GM12878 (cell line): ENCODE measurements around the gene LAMB1. TPM values are rescaled to one million over a fixed set of nuclear protein-coding genes. Genes with fewer than 3 reads are reported as not detected.

Source experiments
- ATAC-seq: fragments of 200-7000 bp; cut with Tn5 transposase; 3 replicates; pipeline ENCODE4 v1.9.1; 2020; ENCODE audit warnings: mild to moderate bottlenecking, moderate library complexity
- BruUV-seq: library from RNA; stranded (reverse); fragments of 400-500 nt; replicated peaks from 2 replicates; lab custom pipeline; 2021; lab: Mats Ljungman, UMichigan
- CTCF ChIA-PET: fragments of 300-600 bp; sonication (Branson Sonifier 250); formaldehyde crosslinking; extraction: SDS; loops from one replicate; lab custom pipeline; 2021; ENCODE audit warnings: inconsistent platforms; lab: Yijun Ruan, JAX
- POLR2A ChIA-PET: fragments of 350-600 bp; formaldehyde crosslinking; extraction: SDS; loops from one replicate; lab custom pipeline; 2021; ENCODE audit warnings: inconsistent platforms; lab: Charles Lee
- RAD21 ChIA-PET: fragments of 300-600 bp; sonication (Branson Sonifier 250); formaldehyde crosslinking; loops from one replicate; lab custom pipeline; 2023; ENCODE audit warnings: antibody characterized with exemption; ENCODE audit not compliant: unreplicated experiment; lab: Charles Lee
- SMC1A ChIA-PET: fragments of 300-600 bp; sonication (Branson Sonifier 250); formaldehyde crosslinking; loops from one replicate; lab custom pipeline; 2023; ENCODE audit not compliant: unreplicated experiment, uncharacterized antibody; lab: Charles Lee
- DNase-seq: peaks from one replicate; pipeline ENCODE4 v3.0.0-alpha.2; 2011; ENCODE audit warnings: low read depth, low spot score
- FAIRE-seq: peaks from 3 replicates; lab custom pipeline; 2011; peaks lifted over from hg19 to GRCh38; lab: Jason Lieb, UNC
- H2AFZ ChIP-seq: 2 replicates; pipeline ENCODE4 v1.6.0; 2011; ENCODE audit warnings: low read depth, low read length, control low read depth; ENCODE audit not compliant: control insufficient read depth
- H3K27ac ChIP-seq: 2 replicates; pipeline ENCODE4 v1.5.1; 2011; ENCODE audit warnings: control low read depth; ENCODE audit not compliant: control insufficient read depth, insufficient read depth
- H3K27me3 ChIP-seq, 2 experiments: replicated peaks in 1 of 2; 2 replicates each; pipeline versions ENCODE4 v1.6.0 to v1.6.1; 2011; ENCODE audit warnings: low read length in 1 of 2; ENCODE audit not compliant: control insufficient read depth in 2 of 2, insufficient read depth in 2 of 2
- H3K36me3 ChIP-seq, 2 experiments: 2 replicates each; pipeline ENCODE4 v1.5.1; 2011; ENCODE audit warnings: low read length in 1 of 2; ENCODE audit not compliant: control insufficient read depth in 2 of 2, insufficient read depth in 2 of 2
- H3K4me1 ChIP-seq: 2 replicates; pipeline ENCODE4 v1.6.1; 2011; ENCODE audit warnings: mild to moderate bottlenecking, low read length, moderate library complexity, mixed read lengths; ENCODE audit not compliant: control insufficient read depth, insufficient read depth
- H3K4me2 ChIP-seq: 2 replicates; pipeline ENCODE4 v1.6.0; 2011; ENCODE audit warnings: control low read depth; ENCODE audit not compliant: control insufficient read depth, insufficient read depth
- H3K4me3 ChIP-seq: fragments of 200-600 bp; sonication (generic); 2 replicates; pipeline ENCODE4 v1.5.1; 2016
- H3K79me2 ChIP-seq: 2 replicates; pipeline ENCODE4 v1.6.0; 2011; ENCODE audit warnings: low read length; ENCODE audit not compliant: control insufficient read depth, insufficient read depth
- H3K9ac ChIP-seq: 2 replicates; pipeline ENCODE4 v1.8.0; 2011; ENCODE audit warnings: low read length, control low read depth, mixed read lengths; ENCODE audit not compliant: control insufficient read depth, insufficient read depth
- H3K9me3 ChIP-seq: replicated peaks from 3 replicates; pipeline ENCODE4 v1.5.1; 2011; ENCODE audit warnings: mild to moderate bottlenecking, low read length; ENCODE audit not compliant: control insufficient read depth, insufficient read depth
- H4K20me1 ChIP-seq: 2 replicates; pipeline ENCODE4 v1.6.0; 2011; ENCODE audit not compliant: control insufficient read depth, insufficient read depth
- ATF7 ChIP-seq: fragments of 450-650 bp; IDR thresholded peaks from 2 replicates; pipeline ENCODE4 v1.6.1; 2016; ENCODE audit warnings: low read depth, mild to moderate bottlenecking
- BHLHE40 ChIP-seq, 2 experiments: fragments of 450-650 bp in 1 of 2; IDR thresholded peaks; 2 replicates each; pipeline ENCODE4 v1.6.1; 2011 to 2017; ENCODE audit warnings: low read depth in 2 of 2, borderline replicate concordance in 1 of 2, improper control_type of control experiment in 1 of 2, low read length in 1 of 2, mild to moderate bottlenecking in 1 of 2
- EZH2 ChIP-seq: IDR thresholded peaks from 2 replicates; pipeline ENCODE4 v1.6.1; 2012; ENCODE audit warnings: low read depth, mild to moderate bottlenecking, control low read depth, inconsistent platforms, low read length, borderline replicate concordance; ENCODE audit not compliant: control insufficient read depth
- KLF5 ChIP-seq: fragments of 450-650 bp; IDR thresholded peaks from 2 replicates; pipeline ENCODE4 v1.6.1; 2014; ENCODE audit warnings: mild to moderate bottlenecking; ENCODE audit not compliant: partially characterized antibody
- LARP7 ChIP-seq: fragments of 450-650 bp; IDR thresholded peaks from 2 replicates; pipeline ENCODE4 v1.6.1; 2017; ENCODE audit warnings: mild to moderate bottlenecking
- MAX ChIP-seq: IDR thresholded peaks from 2 replicates; pipeline ENCODE4 v1.6.1; 2012; ENCODE audit warnings: low read depth, low read length, improper control_type of control experiment
- PML ChIP-seq: IDR thresholded peaks from 2 replicates; pipeline ENCODE4 v1.6.1; 2012; ENCODE audit warnings: low read length, inconsistent platforms
- POLR2AphosphoS2 ChIP-seq: IDR thresholded peaks from 2 replicates; pipeline ENCODE4 v1.6.1; 2011; ENCODE audit warnings: low read depth, mild to moderate bottlenecking, low read length, improper control_type of control experiment, moderate library complexity
- POU2F2 ChIP-seq: IDR thresholded peaks from 3 replicates; pipeline ENCODE4 v1.6.1; 2011; ENCODE audit warnings: low read depth, mild to moderate bottlenecking, low read length, borderline replicate concordance
- RELB ChIP-seq: fragments of 450-650 bp; IDR thresholded peaks from 2 replicates; pipeline ENCODE4 v1.6.1; 2017; ENCODE audit warnings: low read depth, mild to moderate bottlenecking, moderate library complexity
- SMAD1 ChIP-seq: fragments of 450-650 bp; IDR thresholded peaks from 2 replicates; pipeline ENCODE4 v1.6.1; 2018; ENCODE audit warnings: mild to moderate bottlenecking, low read depth; ENCODE audit not compliant: partially characterized antibody
- SPI1 ChIP-seq: IDR thresholded peaks from 2 replicates; pipeline ENCODE4 v1.6.1; 2011; ENCODE audit warnings: low read depth, mild to moderate bottlenecking, low read length, moderate library complexity, borderline replicate concordance; ENCODE audit not compliant: insufficient read depth
- YY1 ChIP-seq: IDR thresholded peaks from 2 replicates; pipeline ENCODE4 v1.6.1; 2011; ENCODE audit warnings: low read depth, mild to moderate bottlenecking, low read length
- ZNF622 ChIP-seq: fragments of 450-650 bp; IDR thresholded peaks from 2 replicates; pipeline ENCODE4 v1.6.1; 2017; ENCODE audit warnings: mild to moderate bottlenecking, inconsistent platforms
- WGBS: methylation state at CpG from one replicate; pipeline ENCODE4 v1.1.6; 2016; ENCODE audit warnings: low lambda C conversion rate; ENCODE audit not compliant: insufficient replicate concordance, insufficient coverage; ENCODE audit errors: missing lambda C conversion rate; 5-methylcytosine and 5-hydroxymethylcytosine counted together
- in situ Hi-C: fragments of 300-500 bp; cut with MboI; formaldehyde crosslinking; loops from 9 replicates; pipeline ENCODE4 v1.14.3; 2018; ENCODE audit warnings: mixed read lengths
- intact Hi-C: fragments of 100-400 bp; cut with micrococcal nuclease; formaldehyde crosslinking; loops from one replicate; pipeline ENCODE4 v1.14.2; 2022; ENCODE audit not compliant: unreplicated experiment
- polyA plus RNA-seq, 11 experiments: library from polyadenylated mRNA; depleted of rRNA in 4 of 11; unstranded in 6 of 11; stranded (reverse) in 5 of 11; fragments of >200 nt; fragmentation: Nextera tagmentation in 4 of 11; fragmentation: Illumina TruSeq in 1 of 11; extraction: Ambion mirVana in 4 of 11; extraction: Trizol in 1 of 11; gene quantifications; 1 replicate in 1 of 11; 2 replicates in 10 of 11; pipeline versions ENCODE4 v1.2.1 to v1.2.3, GENCODE V29; 2011 to 2016; ENCODE audit warnings: inconsistent platforms in 2 of 11, missing spikeins in 2 of 11, low read depth in 1 of 11
- total RNA-seq, 4 experiments: library from RNA; depleted of rRNA in 3 of 4; stranded (reverse); fragments of >200 nt in 3 of 4; fragmentation: Illumina TruSeq in 1 of 4; extraction: Trizol in 1 of 4; gene quantifications; 2 replicates each; pipeline versions ENCODE4 v1.2.1 to v1.2.3, GENCODE V29; 2013 to 2021

The LAMB1 gene
- total and polyA plus RNA-seq, 10 of the 15 experiments (the other 5 are each of a cell fraction or from before 2014, with no cell fraction given) = 0.05 to 2.2 (median 1.2) TPM; not detected in 4

- no TSS peak for BruUV-seq
- peaks cover 3% of the 10 kb centered on the region for H3K79me2 ChIP-seq
- no peak overlapping the region for H2AFZ ChIP-seq
- no peaks in the 10 kb centered on the region for H3K27me3 ChIP-seq
- FAIRE-seq = no peak
- RAD21 ChIA-PET = interaction anchor here (0.5 kb wide), 1 partner anchor 25 kb away, joined by 3 read pairs; no protein-coding TSS in a partner anchor
- no peak overlapping the region for H3K9ac ChIP-seq
- POLR2A ChIA-PET = no interaction called here
- H3K9me3 ChIP-seq = no peaks in the 10 kb centered on the region; the same call in 1 of the 3 replicates
- H3K36me3 ChIP-seq = peaks cover 2 to 35% of the 10 kb centered on the region in 2 experiments; a peak in 3 of 4 replicates
- in situ Hi-C loops = no loop called here
- H3K4me2 ChIP-seq = no peak overlapping the region
- TF ChIP-seq MAX = no peak
- no peak for TF ChIP-seq BHLHE40 (IDR thresholded peaks at IDR 0.05; ENCODE audit: borderline replicate concordance in 1 of 2, low read depth in 2 of 2, low read length in 1 of 2)
- no peak for TF ChIP-seq KLF5
- TF ChIP-seq YY1 = no peak
- TF ChIP-seq EZH2 = no peak
- TF ChIP-seq SPI1 = no peak
- TF ChIP-seq PML = no peak
- no peak for TF ChIP-seq ZNF622
- no peak for TF ChIP-seq POLR2AphosphoS2
- TF ChIP-seq SMAD1 = no peak
- TF ChIP-seq ATF7 = no peak
- no peak for TF ChIP-seq POU2F2
- no peak for TF ChIP-seq RELB
- TF ChIP-seq LARP7 = no peak
- TF ChIP-seq, all 136 proteins: peak for 0
- no peaks in the 10 kb centered on the region for H3K4me1 ChIP-seq
- ChIA-PET CTCF (interaction anchor here (0.9 to 1.3 kb wide), 2 partner anchors 9 to 30 kb away, joined by 3 read pairs; no protein-coding TSS in a partner anchor), SMC1A (interaction anchor here (1.1 to 1.6 kb wide), 3 partner anchors 11 to 43 kb away, joined by 3 to 4 read pairs (median 3); no protein-coding TSS in a partner anchor)
- intact Hi-C loops = no loop called here
- ATAC-seq (no peak), DNase-seq (no peak)
- WGBS = 68% methylated on average over 2 of the region's 2 CpGs
- H3K4me3 ChIP-seq = no peak overlapping the region
- H4K20me1 ChIP-seq = no peaks in the 10 kb centered on the region
- no peak overlapping the region for H3K27ac ChIP-seq
Observed at GRCh38 chr7:107911981-107912380, 91.0 kb downstream of the LAMB1 start.
